Ammon's horn (tissue), 1 donor: ENCODE measurements around the gene RAB3D.

Experiments used
- DNase-seq: peaks from one replicate; pipeline ENCODE4 v3.0.0-alpha.2; 2016; ENCODE audit warnings: low spot score

Gene RAB3D

DNA sequence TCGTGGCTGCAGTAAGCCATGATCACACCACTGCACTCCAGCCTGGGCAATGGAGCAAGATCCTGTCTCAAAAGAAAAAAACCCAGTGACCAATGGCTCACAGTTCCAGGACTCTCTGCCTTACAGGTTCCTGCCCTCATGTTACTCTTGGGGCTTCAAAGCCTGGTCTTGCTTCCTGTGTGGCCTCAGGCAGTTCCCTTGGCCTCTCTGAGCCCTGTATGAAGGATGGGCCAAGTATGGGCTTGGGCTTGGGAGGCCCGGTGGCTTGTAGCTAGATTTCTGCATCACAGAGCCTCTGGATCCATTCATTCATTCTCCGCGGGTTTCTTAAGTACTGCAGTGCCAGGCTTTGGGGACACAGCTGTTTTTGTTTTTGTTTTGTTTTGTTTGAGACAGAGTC is 44.3 kb downstream of the RAB3D start:
- no peak for DNase-seq

DNA sequence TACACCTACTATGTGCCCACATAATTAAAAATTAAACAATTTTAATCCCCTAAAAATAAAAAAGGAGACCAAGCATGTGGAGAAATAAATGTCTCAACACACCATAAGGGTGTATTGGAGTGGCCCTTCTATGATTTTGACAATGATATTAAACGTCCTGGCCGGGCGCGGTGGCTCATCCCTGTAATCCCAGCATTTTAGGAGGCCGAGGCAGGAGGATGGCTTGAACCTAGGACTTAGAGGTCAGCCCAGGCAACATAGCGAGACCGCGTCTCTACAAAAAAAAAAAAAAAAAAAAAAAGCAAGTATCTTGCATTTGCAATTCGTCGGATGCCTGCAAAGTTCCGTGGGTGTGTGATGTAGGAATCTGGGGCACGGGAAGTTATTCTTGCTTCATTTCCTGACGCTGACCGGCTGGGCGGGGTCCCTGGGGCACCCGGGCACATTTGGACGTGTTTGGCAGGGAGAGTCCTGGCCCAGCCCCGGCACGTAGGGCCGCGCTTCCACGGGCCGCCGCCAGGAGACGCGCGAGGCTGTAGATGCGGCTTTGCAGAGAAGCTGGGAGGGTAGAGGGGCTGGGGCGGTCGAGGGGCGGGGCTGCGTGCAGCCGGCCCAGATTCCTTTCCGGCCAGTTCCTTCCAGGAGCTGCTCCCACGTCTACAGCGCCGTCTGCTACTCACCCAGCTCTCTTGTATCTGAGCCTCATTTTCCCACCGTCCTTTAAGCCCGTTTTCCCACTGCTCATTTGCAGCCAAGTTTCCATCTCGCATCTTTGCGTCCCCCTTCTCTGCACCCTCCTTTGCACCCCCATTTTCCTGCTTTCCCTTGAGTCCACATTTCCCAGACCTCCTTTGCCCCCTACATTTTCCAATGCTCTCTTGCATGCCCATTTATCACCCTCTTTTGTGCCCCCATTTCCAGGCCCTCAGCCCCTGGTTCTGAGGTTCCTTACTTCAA is 45.7 kb downstream of the RAB3D start:
- DNase-seq, result peak; percentile 94

DNA sequence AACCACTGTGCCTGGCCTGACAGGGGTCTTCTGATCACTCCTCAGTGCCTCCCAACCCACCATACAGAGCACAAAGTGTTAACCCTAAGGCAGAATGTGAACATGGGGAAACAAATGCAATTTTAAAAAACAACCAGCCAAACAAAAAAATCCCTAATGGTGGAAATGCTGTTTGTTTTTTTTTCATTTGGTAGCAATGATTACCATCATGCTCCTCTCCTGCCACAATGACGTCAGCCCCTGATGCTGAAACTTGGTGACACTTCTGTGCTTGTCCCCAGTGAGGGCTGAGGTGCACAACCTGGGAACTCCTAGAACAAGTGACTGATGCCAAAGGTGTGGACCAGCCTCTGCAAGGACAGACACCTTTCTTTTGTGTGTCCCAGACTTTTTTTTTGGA is 47.5 kb downstream of the RAB3D start:
- DNase-seq, result no peak

DNA sequence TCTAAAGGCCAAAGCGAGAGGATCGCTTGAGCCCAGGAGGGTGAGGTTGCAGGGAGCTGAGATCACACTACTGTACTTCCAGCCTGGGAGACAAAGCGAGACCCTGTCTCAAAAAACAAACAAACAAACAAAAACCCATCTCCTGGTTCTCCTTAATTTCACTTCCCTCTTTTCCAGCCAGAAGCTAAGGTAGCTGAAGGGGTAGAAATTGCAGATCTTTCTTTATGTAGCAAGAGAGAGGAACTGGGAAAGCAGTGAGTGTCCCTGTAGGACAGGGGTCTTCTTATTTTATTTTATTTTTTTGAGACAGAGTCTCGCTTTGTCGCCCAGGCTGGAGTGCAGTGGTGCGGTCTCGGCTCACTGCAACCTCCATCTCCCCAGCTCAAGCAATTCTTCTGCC is 48.0 kb downstream of the RAB3D start:
- no peak for DNase-seq

DNA sequence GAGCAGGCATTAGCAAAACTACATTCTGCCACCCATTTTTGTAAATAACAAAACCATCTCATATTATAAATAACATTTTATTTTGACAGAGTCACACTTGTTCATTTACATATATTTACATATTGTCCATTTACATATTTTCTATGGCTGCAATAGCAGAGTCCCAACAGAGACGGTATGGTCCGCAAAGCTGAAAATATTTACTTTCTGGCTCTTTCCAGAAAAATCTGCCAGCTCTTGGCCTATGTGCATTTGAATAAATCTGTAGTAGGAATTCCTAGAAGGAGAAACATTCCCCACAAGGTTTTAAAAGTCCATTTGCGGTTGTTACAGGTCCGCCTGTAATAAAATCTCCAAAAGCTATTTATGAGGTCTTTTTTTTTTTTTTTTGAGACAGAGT is 49.2 kb downstream of the RAB3D start:
- no peak for DNase-seq

DNA sequence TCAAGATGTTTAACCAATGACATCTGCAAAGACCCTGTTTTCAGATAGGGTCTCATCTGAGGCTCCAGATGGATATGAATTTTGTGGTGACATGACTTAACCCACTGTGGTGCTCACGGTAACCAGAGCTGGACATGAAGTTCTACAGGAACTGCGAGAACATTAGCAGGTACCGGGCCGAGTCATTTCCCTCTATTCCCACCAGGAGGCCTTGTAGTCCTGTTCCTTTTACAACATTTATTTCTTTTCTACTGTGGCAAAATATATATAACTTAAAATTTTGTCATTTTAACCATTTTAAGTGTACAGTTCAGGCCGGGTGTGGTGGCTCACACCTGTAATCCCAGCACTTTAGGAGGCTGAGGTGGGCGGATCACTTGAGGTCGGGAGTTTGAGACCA is 51.1 kb downstream of the RAB3D start:
- no peak for DNase-seq

DNA sequence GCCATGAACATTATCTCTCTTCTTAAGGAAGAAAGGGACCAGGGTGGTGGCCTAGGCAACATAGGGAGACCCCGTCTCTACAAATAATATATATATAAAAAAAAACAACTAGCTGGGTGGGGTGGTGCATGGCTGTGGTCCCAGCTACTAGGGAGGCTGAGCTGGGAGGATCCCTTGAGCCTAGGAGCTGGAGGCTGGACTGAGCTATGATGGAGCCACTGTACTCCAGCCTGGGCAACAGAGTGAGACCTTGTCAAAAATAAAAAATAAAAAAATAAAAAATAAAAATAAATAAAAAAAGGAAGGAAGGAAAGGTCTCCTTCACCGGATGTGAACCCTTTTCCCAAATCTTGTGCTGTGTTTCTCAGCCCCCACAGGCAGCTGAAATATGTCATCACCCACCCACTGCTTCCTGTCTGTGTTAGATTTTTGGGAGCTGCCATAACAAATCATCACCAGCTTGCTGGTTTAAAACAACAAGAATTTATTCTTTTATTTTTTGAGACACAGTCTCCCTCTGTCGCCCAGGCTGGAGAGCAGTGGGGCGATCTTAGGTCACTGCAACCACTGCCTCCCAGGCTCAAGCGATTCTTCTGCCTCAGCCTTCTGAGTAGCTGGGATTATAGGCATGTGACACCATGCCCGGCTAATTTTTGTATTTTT is 53.0 kb downstream of the RAB3D start:
- DNase-seq, result peak; percentile 45

DNA sequence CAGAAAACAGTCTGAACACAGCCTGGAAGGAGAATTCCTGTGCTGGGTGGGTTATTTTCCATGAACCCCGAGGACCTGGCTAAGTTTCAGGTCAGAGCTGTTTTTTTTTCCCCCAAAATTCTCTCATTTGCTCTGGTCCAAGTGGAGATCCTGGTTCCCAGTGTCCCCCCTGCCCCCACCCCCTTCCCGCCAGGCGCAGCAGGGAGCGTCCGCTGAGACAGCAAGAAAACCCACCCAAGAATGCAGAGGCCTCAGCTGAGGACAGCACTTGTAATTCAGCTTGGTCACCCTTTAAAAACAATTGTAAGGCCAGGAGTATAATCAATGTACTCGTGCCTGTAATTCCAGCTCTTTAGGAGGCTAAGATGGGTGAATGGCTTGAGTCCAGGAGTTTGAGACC is 54.9 kb downstream of the RAB3D start:
- no peak for DNase-seq

DNA sequence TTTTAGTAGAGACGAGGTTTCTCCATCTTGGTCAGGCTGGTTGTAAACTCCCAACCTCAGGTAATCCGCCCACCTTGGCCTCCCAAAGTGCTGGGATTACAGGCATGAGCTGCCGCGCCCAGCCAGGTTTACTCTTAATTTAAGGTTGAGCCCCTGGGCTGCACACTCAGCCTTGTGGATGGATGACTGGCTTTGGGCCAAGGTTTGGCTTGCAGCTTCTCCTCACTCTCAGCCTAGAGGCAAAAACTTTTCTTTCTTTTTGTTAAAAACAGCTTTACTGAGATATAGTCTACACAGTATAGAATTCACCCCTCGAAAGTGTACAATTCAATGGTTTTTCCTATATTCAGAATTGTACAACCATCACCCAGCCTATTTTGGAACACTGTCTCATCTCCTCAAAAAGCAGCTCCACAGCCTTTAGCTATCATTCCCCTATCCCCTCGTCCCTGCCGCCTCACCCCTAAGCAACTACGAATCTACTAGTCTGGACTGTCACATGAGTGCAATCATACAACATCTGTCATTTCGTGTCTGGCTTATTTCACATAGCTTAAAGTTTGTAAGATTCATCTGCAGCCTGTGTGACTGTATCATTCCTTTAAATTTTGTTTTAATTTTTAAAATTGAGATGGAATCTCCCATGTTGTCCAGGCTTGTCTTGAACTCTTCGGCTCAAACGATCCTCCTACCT is 58.0 kb downstream of the RAB3D start:
- no peak for DNase-seq

DNA sequence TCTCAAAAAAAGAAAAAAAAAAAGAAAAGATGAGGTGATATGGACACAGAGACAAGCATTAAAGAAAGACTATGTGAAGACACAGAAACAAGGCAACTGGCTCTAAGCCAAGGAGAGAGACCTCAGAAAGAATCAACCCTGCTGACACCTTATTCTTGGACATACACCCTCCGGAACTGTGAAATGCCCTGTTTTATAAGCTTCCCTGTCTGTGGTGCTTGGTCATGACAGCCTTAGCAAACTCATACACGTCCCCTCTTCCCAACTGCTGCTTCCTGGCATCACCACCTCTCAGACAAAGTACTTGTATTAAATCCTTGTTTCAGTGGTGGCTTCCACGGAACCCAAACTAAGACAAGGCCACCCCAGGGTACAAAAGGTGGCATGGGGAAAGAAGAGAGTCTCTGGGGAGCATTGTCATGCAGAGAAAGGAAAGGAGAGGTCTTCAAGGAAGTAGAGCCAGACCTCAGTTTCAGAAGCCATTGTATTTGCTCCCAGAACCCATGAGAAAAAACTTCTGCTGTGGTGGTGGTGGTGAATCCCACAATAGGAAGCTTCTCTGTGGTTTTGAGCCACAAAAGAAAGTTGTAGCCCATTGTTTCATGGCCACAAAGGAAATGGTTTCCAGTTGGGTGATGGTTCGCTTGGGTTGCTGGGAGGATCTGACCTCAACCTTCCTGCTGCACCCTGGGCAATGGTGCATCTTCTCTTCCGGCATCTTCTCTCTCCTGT is 59.8 kb downstream of the RAB3D start:
- no peak for DNase-seq

DNA sequence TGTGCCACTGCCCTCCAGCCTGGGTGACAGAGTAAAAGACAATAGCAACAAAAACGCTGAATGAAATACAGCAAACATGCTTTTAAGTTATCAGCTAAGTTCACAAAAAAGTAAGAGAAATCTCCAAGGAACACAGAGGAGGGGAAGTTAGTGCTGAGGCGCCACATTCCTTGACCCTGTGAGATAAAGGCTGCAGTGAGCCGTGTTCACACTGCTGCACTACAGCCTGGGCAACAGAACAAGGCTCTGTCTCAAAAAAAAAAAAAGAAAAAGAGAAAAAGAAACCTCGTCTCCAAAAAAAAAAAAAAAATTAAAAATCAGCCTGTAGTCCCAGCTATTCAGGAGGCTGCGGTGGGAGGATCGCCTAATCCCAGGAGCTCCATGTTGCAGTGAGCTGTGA is 60.8 kb downstream of the RAB3D start:
- no peak for DNase-seq

DNA sequence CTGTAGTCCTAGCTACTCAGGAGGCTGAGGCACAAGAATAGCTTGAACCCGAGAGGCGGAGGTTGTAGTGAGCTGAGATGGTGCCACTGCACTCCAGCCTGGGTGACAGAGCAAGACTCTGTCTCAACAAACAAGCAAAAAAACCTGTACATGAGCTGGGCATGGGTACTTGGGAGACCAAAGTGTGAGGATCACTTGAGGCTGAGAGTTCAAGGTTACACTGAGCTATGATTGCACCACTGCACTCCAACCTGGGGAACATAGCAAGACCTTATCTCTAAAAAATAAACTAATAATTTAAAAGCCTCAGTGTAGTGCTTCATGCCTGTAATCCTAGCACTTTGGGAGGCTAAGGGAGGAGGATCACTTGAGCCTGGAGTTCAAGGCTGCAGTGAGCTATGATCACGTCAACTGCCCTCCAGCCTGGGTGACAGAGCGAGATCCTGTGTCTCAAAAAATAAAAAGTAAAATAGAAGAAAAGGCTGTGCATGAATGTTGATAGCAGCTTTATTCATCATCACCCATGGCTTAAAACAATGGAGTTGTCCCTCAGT is 64.8 kb downstream of the RAB3D start:
- no peak for DNase-seq

DNA sequence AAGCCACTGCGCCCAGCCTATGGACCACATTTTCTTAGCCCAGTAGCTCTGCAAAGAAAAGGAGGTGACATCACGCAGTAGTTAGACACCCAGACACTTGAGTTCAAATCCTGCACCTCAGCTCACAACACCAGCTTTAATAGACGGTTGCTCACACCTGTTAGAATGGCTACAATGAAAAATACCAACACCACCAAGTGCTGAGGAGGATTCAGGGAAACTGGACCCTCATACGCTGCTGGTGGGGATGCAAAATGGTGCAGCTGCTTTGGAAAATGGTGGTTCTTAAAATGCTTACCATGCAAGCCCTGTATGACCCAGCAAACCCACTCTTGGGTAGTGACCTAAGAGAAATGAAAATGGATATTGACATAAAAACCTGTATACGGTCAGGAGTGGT is 65.5 kb downstream of the RAB3D start:
- no peak for DNase-seq

DNA sequence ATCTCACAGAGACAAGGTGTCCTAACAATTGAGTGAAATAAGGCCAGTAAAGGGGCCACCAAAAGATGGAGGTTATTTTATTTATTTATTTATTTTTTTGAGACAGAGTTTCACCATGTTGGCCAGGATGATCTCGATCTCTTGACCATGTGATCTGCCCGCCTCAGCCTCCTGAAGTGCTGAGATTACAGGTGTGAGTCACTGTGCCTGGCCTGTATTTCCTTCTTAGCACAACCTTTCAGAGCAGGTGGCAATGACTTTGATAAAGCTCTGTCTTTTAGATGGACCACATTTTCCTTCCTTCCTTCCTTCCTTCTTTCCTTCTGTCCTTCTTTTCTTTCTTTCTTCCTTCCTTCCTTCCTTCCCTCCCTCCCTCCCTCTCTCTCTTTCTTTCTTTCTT is 66.2 kb downstream of the RAB3D start:
- no peak for DNase-seq
